Measurements from ENCODE around the gene DLGAP1. TPM values are rescaled to one million over a fixed set of nuclear protein-coding genes. Genes with fewer than 3 reads are reported as not detected.

Gene DLGAP1
- total RNA-seq, 1 experiment from 2014 or later, result 23.2 TPM

DNA sequence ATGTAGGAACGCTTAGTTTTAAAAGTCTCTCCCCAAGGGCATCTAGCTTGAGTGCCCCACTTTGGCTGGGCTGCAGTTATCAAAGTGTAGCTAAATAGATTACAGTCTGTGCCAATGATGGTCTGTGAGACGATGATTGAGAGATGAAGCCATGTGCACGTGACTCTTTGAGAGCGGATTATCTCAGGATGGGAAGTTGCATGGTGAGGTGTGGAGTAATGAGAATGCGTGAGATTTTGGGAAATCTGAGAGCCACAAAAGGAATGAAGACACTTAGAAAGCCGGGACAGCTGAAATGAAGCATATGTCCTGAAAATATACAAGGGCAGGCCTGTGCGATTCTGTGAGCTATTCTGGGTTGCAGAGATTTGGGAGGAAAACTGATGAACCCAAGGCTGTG, 635.1 kb downstream of the DLGAP1 start:
- Histone ChIP-seq H3K27ac (ENCODE audit: insufficient read length, low read depth, low read length) (no peak overlapping the region), H2BK5ac (ENCODE audit: insufficient read length, low read length) (no peak overlapping the region), H3T11ph (ENCODE audit: low read length) (no peak overlapping the region), H3K27me3 (ENCODE audit: insufficient read depth, low read length) (no peaks in the 10 kb centered on the region), H3K18ac (ENCODE audit: insufficient read length, low read depth, low read length) (no peak overlapping the region), H3K4ac (ENCODE audit: low read depth, low read length) (no peak overlapping the region), H3K23me2 (ENCODE audit: insufficient read length, low read depth, low read length, poor library complexity, severe bottlenecking) (no peaks in the 10 kb centered on the region), H3K56ac (ENCODE audit: insufficient read length, low read depth, low read length) (no peak overlapping the region), H3K4me1 (ENCODE audit: insufficient read depth, low read length) (no peaks in the 10 kb centered on the region), H2BK20ac (ENCODE audit: low read depth, low read length, poor library complexity, severe bottlenecking) (no peak overlapping the region), H4K5ac (ENCODE audit: insufficient read length, low read depth, low read length) (no peak overlapping the region), H2BK120ac (ENCODE audit: low read depth, low read length, poor library complexity, severe bottlenecking) (no peak overlapping the region), H2AFZ (ENCODE audit: low read length) (no peak overlapping the region), H3K14ac (ENCODE audit: insufficient read depth, low read length) (no peak overlapping the region), H3K4me2 (ENCODE audit: insufficient read depth, insufficient read length, low read length) (no peak overlapping the region), H4K91ac (ENCODE audit: insufficient read length, low read depth, low read length) (no peak overlapping the region), H3K9ac (ENCODE audit: extremely low read depth, insufficient read length, low read length) (no peak overlapping the region), H3K79me1 (ENCODE audit: insufficient read depth, low read depth, low read length, poor library complexity, severe bottlenecking) (no peaks in the 10 kb centered on the region), H2BK12ac (ENCODE audit: insufficient read length, low read depth, low read length) (no peak overlapping the region), H3K23ac (ENCODE audit: insufficient read length, low read depth, low read length) (no peak overlapping the region), H3K9me3 (ENCODE audit: control insufficient read depth, low read depth, low read length) (no peaks in the 10 kb centered on the region), H2BK15ac (ENCODE audit: low read depth, low read length) (no peak overlapping the region), H4K8ac (replicated peaks; ENCODE audit: insufficient read length, low read depth, low read length) (no peak overlapping the region), H3K79me2 (ENCODE audit: insufficient read depth, low read length) (no peaks in the 10 kb centered on the region), H2AK5ac (ENCODE audit: insufficient read length, low read length) (no peak overlapping the region), H4K20me1 (ENCODE audit: control insufficient read depth, insufficient read depth, insufficient read length) (no peaks in the 10 kb centered on the region)
- Mint-ChIP-seq H3K27me3 (ENCODE audit: low read depth) (no peaks in the 10 kb centered on the region), H3K4me3 (no peak overlapping the region), H3K9me3 (no peaks in the 10 kb centered on the region), H3K27ac (peak overlapping the region in 2 of 3 experiments; percentile 0 to 14; a peak in 2 of 7 replicates), H3K36me3 (ENCODE audit: insufficient read depth in 1 of 3, low read depth in 3 of 3) (no peaks in the 10 kb centered on the region), H3K4me1 (peaks cover 14 to 24% of the 10 kb centered on the region in 2 experiments)
- WGBS (ENCODE audit: extremely low coverage, insufficient read length, low lambda C conversion rate), result 100% methylated on average over 1 of the region's 7 CpGs
- no peak for DNase-seq
- TF ChIP-seq, protein P1, sequence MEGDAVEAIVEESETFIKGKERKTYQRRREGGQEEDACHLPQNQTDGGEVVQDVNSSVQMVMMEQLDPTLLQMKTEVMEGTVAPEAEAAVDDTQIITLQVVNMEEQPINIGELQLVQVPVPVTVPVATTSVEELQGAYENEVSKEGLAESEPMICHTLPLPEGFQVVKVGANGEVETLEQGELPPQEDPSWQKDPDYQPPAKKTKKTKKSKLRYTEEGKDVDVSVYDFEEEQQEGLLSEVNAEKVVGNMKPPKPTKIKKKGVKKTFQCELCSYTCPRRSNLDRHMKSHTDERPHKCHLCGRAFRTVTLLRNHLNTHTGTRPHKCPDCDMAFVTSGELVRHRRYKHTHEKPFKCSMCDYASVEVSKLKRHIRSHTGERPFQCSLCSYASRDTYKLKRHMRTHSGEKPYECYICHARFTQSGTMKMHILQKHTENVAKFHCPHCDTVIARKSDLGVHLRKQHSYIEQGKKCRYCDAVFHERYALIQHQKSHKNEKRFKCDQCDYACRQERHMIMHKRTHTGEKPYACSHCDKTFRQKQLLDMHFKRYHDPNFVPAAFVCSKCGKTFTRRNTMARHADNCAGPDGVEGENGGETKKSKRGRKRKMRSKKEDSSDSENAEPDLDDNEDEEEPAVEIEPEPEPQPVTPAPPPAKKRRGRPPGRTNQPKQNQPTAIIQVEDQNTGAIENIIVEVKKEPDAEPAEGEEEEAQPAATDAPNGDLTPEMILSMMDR (conservative IDR thresholded peaks at IDR 0.05), result no peak
